ENCODE results near the gene PLEKHA5. TPM values are rescaled to one million over a fixed set of nuclear protein-coding genes. Genes with fewer than 3 reads are reported as not detected.

Gene PLEKHA5
- total RNA-seq, 4 donors from 2014 or later, result 31.0 to 41.7 (median 34.1) TPM

- DNase-seq (ENCODE audit: low spot score in 2 of 2), result no peak
- 84 to 90% methylated on average over 4 of the region's 4 CpGs for WGBS, 2 donors
- no peak for TF ChIP-seq POLR2A (IDR thresholded peaks at IDR 0.05)
- TF ChIP-seq, protein P1, sequence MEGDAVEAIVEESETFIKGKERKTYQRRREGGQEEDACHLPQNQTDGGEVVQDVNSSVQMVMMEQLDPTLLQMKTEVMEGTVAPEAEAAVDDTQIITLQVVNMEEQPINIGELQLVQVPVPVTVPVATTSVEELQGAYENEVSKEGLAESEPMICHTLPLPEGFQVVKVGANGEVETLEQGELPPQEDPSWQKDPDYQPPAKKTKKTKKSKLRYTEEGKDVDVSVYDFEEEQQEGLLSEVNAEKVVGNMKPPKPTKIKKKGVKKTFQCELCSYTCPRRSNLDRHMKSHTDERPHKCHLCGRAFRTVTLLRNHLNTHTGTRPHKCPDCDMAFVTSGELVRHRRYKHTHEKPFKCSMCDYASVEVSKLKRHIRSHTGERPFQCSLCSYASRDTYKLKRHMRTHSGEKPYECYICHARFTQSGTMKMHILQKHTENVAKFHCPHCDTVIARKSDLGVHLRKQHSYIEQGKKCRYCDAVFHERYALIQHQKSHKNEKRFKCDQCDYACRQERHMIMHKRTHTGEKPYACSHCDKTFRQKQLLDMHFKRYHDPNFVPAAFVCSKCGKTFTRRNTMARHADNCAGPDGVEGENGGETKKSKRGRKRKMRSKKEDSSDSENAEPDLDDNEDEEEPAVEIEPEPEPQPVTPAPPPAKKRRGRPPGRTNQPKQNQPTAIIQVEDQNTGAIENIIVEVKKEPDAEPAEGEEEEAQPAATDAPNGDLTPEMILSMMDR (IDR thresholded peaks at IDR 0.05), result no peak
- intact Hi-C loops (cut with DNase I; ENCODE audit: low total_unique reads), result no loop called here
- H3K4me3 ChIP-seq (ENCODE audit: low read depth, poor library complexity, severe bottlenecking), result no peak overlapping the region
Observed at GRCh38 chr12:19211802-19212201, 82.3 kb downstream of the PLEKHA5 start.

- DNase-seq (ENCODE audit: low spot score in 2 of 2), result no peak
- WGBS, 2 donors, result 91 to 97% methylated on average over 9 of the region's 9 CpGs
- intact Hi-C loops (cut with DNase I; ENCODE audit: low total_unique reads), result no loop called here
- no peak overlapping the region for H3K4me3 ChIP-seq (ENCODE audit: low read depth, poor library complexity, severe bottlenecking)
- TF ChIP-seq, protein P1 (IDR thresholded peaks at IDR 0.05), result no peak
- TF ChIP-seq POLR2A (IDR thresholded peaks at IDR 0.05), result no peak
Observed at GRCh38 chr12:19212245-19212644, 82.7 kb downstream of the PLEKHA5 start.

DNA sequence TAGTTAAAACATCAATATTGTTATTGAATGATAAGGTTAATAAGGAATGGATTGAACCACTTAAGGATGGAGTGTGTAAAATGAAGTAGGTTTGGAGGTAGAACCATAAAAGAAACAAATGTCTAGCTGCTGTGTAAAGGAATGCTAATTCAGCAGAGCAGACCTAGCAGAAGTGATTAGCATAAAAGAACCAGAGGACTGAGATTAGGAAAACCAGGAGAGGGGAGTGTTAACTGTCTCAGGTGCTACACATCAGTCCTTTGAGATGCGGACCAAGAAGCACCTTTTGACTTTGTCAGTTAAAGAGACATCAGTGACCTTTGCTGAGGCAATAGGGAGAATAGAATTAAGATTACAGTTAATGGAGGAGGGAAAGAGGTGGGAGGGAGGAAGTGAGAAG is 84.5 kb downstream of the PLEKHA5 start:
- no peak for DNase-seq (ENCODE audit: low spot score in 2 of 2)
- 87 to 97% methylated on average over 1 of the region's 1 CpG for WGBS, 2 donors
- no peak overlapping the region for H3K4me3 ChIP-seq (ENCODE audit: low read depth, poor library complexity, severe bottlenecking)
- intact Hi-C loops (cut with DNase I; ENCODE audit: low total_unique reads), result no loop called here
- TF ChIP-seq, protein P1 (IDR thresholded peaks at IDR 0.05), result no peak
- TF ChIP-seq POLR2A (IDR thresholded peaks at IDR 0.05), result no peak

DNA sequence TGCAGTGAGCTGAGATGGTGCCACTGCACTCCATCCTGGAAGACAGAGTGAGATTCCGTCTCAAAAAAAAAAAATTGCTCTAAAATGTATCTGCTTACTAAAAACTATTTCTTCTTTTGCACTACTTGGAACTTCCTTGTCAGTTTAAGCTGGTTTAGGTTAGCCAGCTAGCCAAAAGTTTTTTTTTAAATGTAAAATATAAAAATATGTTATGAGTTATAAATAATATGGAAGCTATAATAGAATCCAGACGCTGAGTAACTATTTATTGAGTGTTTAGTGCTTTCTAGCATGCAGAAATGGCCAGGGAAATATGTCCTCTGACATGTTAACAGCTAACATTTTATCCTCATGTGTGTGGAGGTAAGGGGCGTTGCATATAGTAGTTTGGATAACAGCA is 85.6 kb downstream of the PLEKHA5 start:
- WGBS, 2 donors, result 65 to 68% methylated on average over 3 of the region's 3 CpGs
- intact Hi-C loops (cut with DNase I; ENCODE audit: low total_unique reads), result no loop called here
- no peak for DNase-seq (ENCODE audit: low spot score in 2 of 2)

DNA sequence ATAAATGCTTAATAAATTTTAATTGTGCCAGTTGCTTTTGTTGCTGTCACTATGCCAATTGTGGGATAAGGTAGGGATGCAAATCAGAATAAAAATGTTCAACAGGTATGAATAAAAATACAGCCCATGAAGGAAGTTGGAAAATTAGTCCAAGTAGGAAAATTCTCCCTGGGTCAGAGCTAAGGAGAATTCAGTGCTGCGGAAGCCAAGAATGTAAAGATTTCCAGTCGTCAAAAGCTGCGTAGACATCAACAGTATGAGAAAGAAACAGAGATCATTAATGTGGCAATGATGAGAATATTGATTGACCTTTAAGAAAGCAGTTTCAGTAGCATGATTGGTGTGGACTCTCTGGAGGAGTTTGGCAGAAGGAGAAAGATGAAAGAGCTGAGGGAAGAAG is 87.9 kb downstream of the PLEKHA5 start:
- intact Hi-C loops (cut with DNase I; ENCODE audit: low total_unique reads), result no loop called here
- no peak overlapping the region for H3K4me3 ChIP-seq (ENCODE audit: low read depth, poor library complexity, severe bottlenecking)
- 59 to 68% methylated on average over 3 of the region's 3 CpGs for WGBS, 2 donors
- TF ChIP-seq, protein P1 (IDR thresholded peaks at IDR 0.05), result no peak
- TF ChIP-seq POLR2A (IDR thresholded peaks at IDR 0.05), result no peak
- no peak for DNase-seq (ENCODE audit: low spot score in 2 of 2)

More for the DNA sequence above, 85.6 kb downstream of the PLEKHA5 start:
- TF ChIP-seq, protein P1 (IDR thresholded peaks at IDR 0.05), result no peak
- TF ChIP-seq POLR2A (IDR thresholded peaks at IDR 0.05), result no peak
- H3K4me3 ChIP-seq (ENCODE audit: low read depth, poor library complexity, severe bottlenecking), result no peak overlapping the region

DNA sequence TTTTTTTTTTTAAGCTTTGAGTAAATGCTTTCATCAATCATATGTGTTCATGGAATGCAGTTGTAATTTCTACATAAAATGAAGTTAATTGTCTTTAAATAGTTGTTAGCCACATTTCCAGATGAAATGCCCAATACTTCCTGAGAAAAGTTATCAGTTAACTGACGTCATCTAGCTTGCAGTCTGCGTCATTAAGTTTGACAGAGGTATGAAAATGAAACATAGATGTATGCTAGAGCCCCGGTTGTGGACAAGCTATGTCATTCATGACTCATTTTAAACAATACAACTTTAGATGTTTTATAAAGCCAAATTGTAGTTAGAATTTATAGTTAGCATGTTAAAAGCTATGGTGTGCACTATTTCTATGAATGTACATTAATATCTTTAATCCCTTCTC is 90.7 kb downstream of the PLEKHA5 start:
- DNase-seq (ENCODE audit: low spot score in 2 of 2), result no peak
- 74 to 84% methylated on average over 3 of the region's 3 CpGs for WGBS, 2 donors
- intact Hi-C loops (cut with DNase I; ENCODE audit: low total_unique reads), result no loop called here
- no peak overlapping the region for H3K4me3 ChIP-seq (ENCODE audit: low read depth, poor library complexity, severe bottlenecking)
- TF ChIP-seq POLR2A (IDR thresholded peaks at IDR 0.05), result no peak
- TF ChIP-seq, protein P1 (IDR thresholded peaks at IDR 0.05), result no peak

All from lower leg skin (tissue), 4 donors.